ENCODE data around the gene TXNDC9.
"Not testable (repeated sequence)": the region's sequence is repeated elsewhere in the genome, so short reads cannot be mapped to it uniquely, and the experiment has no call there.

The TXNDC9 gene

GRCh38 chr2:99346218-99346617 is 10.1 kb upstream of the TXNDC9 start:
- no peak overlapping the region for H2AFZ ChIP-seq
- no peaks in the 10 kb centered on the region for H3K36me3 ChIP-seq (ENCODE audit: control insufficient read depth, insufficient read depth, low read length)
- no peak overlapping the region for H3K4me2 ChIP-seq (ENCODE audit: low read length)
- H3K27me3 ChIP-seq (ENCODE audit: control insufficient read depth, insufficient read depth, low read length): no peaks in the 10 kb centered on the region
- H3K4me1 ChIP-seq: no peaks in the 10 kb centered on the region
- H3K9me3 ChIP-seq (ENCODE audit: control insufficient read depth, low read length): no peaks in the 10 kb centered on the region
- H3K79me2 ChIP-seq: peaks cover 43% of the 10 kb centered on the region
- no peak overlapping the region for H3K4me3 ChIP-seq (ENCODE audit: low read depth, low read length)
- no peak for TF ChIP-seq CTCF (IDR thresholded peaks at IDR 0.05)
- H3K9ac ChIP-seq: no peak overlapping the region
- H3K27ac ChIP-seq: no peak overlapping the region

GRCh38 chr2:99345446-99345845 is 9.3 kb upstream of the TXNDC9 start:
- H3K4me1 ChIP-seq; H3K27me3 ChIP-seq (ENCODE audit: control insufficient read depth, insufficient read depth, low read length); H3K4me2 ChIP-seq (ENCODE audit: low read length); H3K9ac ChIP-seq; H3K4me3 ChIP-seq (ENCODE audit: low read depth, low read length); H3K27ac ChIP-seq; H3K9me3 ChIP-seq (ENCODE audit: control insufficient read depth, low read length); H3K36me3 ChIP-seq (ENCODE audit: control insufficient read depth, insufficient read depth, low read length); H2AFZ ChIP-seq: not testable (repeated sequence)
- H3K79me2 ChIP-seq: peaks cover 46% of the 10 kb centered on the region

- no peaks in the 10 kb centered on the region for H3K27me3 ChIP-seq (ENCODE audit: control insufficient read depth, insufficient read depth, low read length)
- H3K9ac ChIP-seq: no peak overlapping the region
- no peak for TF ChIP-seq CTCF (IDR thresholded peaks at IDR 0.05)
- no peak overlapping the region for H3K4me3 ChIP-seq (ENCODE audit: low read depth, low read length)
- H3K4me1 ChIP-seq: no peaks in the 10 kb centered on the region
- peaks cover 55% of the 10 kb centered on the region for H3K79me2 ChIP-seq
- no peaks in the 10 kb centered on the region for H3K36me3 ChIP-seq (ENCODE audit: control insufficient read depth, insufficient read depth, low read length)
- H3K4me2 ChIP-seq (ENCODE audit: low read length): no peak overlapping the region
- H3K9me3 ChIP-seq (ENCODE audit: control insufficient read depth, low read length): no peaks in the 10 kb centered on the region
- no peak overlapping the region for H3K27ac ChIP-seq
- no peak overlapping the region for H2AFZ ChIP-seq
Measured at GRCh38 chr2:99342536-99342935, 6.4 kb upstream of the TXNDC9 start.

GRCh38 chr2:99340669-99341236 is 4.6 kb upstream of the TXNDC9 start:
- no peaks in the 10 kb centered on the region for H3K27me3 ChIP-seq (ENCODE audit: control insufficient read depth, insufficient read depth, low read length)
- no peaks in the 10 kb centered on the region for H3K9me3 ChIP-seq (ENCODE audit: control insufficient read depth, low read length)
- no peak overlapping the region for H3K9ac ChIP-seq
- H2AFZ ChIP-seq: no peak overlapping the region
- no peak overlapping the region for H3K4me3 ChIP-seq (ENCODE audit: low read depth, low read length)
- H3K79me2 ChIP-seq: peaks cover 50% of the 10 kb centered on the region
- H3K36me3 ChIP-seq (ENCODE audit: control insufficient read depth, insufficient read depth, low read length): no peaks in the 10 kb centered on the region
- H3K4me1 ChIP-seq: no peaks in the 10 kb centered on the region
- no peak overlapping the region for H3K27ac ChIP-seq
- no peak for TF ChIP-seq CTCF (IDR thresholded peaks at IDR 0.05)
- no peak overlapping the region for H3K4me2 ChIP-seq (ENCODE audit: low read length)

- Histone ChIP-seq H3K4me1 (peaks cover 6% of the 10 kb centered on the region), H3K9me3 (ENCODE audit: control insufficient read depth, low read length) (no peaks in the 10 kb centered on the region), H3K4me3 (ENCODE audit: low read depth, low read length) (peak overlapping the region; percentile 99), H3K27ac (peak overlapping the region; percentile 73), H3K9ac (peak overlapping the region; percentile 67), H3K27me3 (ENCODE audit: control insufficient read depth, insufficient read depth, low read length) (no peaks in the 10 kb centered on the region), H3K36me3 (ENCODE audit: control insufficient read depth, insufficient read depth, low read length) (no peaks in the 10 kb centered on the region), H3K4me2 (ENCODE audit: low read length) (peak overlapping the region; percentile 81), H3K79me2 (peaks cover 33% of the 10 kb centered on the region), H2AFZ (peak overlapping the region; percentile 93)
- no peak for TF ChIP-seq CTCF (IDR thresholded peaks at IDR 0.05)
Measured at GRCh38 chr2:99338029-99338585, 2.0 kb upstream of the TXNDC9 start.

Measured in parathyroid adenoma (tissue), 2 donors.